ENCODE measurements around the gene PDRG1.

The PDRG1 gene

DNA sequence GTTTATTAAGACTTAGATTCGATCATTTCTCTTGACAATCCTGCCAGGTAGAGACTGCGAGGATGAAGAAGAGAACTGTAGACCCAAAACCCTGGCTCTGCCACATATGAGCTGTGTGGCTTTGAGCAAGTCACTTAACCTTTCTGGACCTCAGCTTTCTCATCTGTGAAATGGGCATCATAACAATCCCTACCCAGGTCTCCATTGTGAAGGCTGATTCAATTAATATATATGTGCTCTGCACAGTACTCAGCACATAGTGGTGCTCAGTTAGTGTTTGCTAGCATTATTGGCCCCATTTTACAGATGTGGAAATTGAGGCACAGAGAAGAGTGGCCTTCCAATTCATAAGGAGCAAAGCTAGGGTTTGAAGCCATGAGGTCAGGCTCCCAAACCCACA is 24.0 kb upstream of the PDRG1 start:
- Histone ChIP-seq H3K9me3 (ENCODE audit: control insufficient read depth, insufficient read depth, low read length) (no peaks in the 10 kb centered on the region), H3K9ac (ENCODE audit: low read depth, low read length) (no peak overlapping the region), H3K36me3 (ENCODE audit: insufficient read depth, low read length) (no peaks in the 10 kb centered on the region), H3K4me1 (ENCODE audit: insufficient read depth, low read length) (peaks cover 16% of the 10 kb centered on the region)

DNA sequence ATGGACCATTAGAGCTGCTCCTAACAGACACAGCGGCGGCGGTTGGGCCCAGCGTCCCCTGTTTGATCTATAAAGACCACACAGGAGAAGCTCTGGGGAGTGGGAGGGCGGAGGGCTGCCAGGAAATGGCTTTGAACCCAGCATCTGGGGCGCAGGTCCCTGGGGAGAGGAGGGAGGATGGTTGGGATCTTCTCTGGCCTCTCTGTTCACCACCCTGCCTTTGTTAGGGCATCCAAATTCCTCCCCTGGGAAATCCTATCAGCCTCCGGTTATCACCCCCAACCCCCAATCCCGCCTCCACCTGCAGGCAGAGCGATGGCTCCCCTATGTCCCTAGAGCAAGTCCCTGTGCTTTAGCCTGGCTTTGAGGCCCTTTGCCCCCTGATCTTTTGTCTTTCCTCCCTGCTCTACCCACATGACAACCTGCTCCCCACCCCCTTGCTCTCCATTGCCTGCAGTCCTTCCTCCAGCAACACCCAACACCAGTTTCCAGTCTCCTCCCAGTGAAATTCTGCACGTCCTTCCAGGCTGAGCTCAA is 23.2 kb upstream of the PDRG1 start:
- no peaks in the 10 kb centered on the region for H3K36me3 ChIP-seq (ENCODE audit: insufficient read depth, low read length)
- no peak overlapping the region for H3K9ac ChIP-seq (ENCODE audit: low read depth, low read length)
- peaks cover 16% of the 10 kb centered on the region for H3K4me1 ChIP-seq (ENCODE audit: insufficient read depth, low read length)

DNA sequence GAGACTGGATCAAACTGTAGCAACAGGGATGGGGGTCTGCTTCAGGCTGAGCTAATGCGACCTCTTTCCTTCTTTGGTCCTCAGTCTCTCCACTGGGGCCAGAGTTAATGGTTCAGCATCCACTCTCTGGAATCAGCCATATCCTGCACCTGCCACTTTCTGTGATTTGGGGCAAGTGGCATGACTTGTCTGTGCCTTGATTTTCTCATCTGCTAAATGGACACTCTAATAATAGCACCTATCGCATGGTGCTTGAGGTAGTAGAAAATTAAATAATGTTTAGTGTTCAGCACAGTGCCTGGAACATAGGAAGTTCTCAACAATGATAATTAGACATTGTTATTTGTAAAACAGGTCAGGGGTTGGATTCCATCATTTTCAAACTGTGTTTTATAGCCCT is 22.4 kb upstream of the PDRG1 start:
- Histone ChIP-seq H3K36me3 (ENCODE audit: insufficient read depth, low read length) (no peaks in the 10 kb centered on the region), H3K4me1 (ENCODE audit: insufficient read depth, low read length) (peaks cover 16% of the 10 kb centered on the region), H3K9ac (ENCODE audit: low read depth, low read length) (no peak overlapping the region), H3K9me3 (ENCODE audit: control insufficient read depth, insufficient read depth, low read length) (no peaks in the 10 kb centered on the region)

More for the DNA sequence above, 23.2 kb upstream of the PDRG1 start:
- no peaks in the 10 kb centered on the region for H3K9me3 ChIP-seq (ENCODE audit: control insufficient read depth, insufficient read depth, low read length)

DNA sequence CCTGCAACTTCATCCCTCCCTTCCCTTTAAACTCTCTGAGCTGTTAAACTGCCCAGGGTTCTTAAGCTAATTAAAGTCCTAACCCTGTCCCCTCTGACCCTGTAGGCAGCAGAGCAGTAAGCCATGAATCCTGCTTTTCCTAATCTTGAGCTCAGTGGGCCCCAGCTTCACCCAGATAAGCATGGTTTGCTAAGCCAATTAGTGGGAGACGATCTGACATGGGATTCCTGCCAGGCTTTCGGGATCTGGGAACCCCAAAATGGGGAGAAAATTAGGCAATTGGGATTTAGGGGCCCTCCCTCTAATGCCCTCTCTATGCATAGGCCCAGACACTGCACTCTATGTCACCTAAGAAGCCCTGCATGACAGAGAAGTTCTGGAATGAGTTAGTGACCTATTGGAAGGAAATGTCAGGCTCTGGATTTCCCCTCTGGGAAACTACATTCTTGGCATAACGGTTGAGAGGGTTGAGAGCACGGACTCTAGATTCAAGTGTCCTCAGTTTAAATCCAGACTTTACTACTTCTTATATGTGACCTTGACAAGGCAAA is 20.7 kb upstream of the PDRG1 start:
- Histone ChIP-seq H3K4me1 (ENCODE audit: insufficient read depth, low read length) (peaks cover 16% of the 10 kb centered on the region), H3K9ac (ENCODE audit: low read depth, low read length) (no peak overlapping the region), H3K9me3 (ENCODE audit: control insufficient read depth, insufficient read depth, low read length) (no peaks in the 10 kb centered on the region), H3K36me3 (ENCODE audit: insufficient read depth, low read length) (no peaks in the 10 kb centered on the region)

DNA sequence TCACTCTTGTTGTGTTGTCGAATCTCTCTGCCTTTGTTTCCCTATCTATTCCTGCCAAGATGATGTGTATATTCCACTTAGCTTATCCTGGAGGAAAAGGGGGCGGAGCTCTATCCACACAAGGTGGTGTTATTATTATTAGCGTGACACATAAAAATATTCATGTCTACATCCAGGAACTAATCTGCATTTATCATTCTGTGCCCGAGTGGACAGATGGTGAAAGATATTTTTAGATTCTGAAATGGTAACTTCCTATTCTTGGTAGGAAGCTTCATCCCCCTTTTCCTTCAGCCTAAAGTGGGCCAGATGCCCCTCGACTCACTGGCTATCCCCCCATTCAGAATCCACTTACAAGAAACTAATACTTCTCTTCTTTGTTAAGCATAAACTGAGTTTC is 18.1 kb upstream of the PDRG1 start:
- Histone ChIP-seq H3K36me3 (ENCODE audit: insufficient read depth, low read length) (no peaks in the 10 kb centered on the region), H3K9ac (ENCODE audit: low read depth, low read length) (no peak overlapping the region), H3K4me1 (ENCODE audit: insufficient read depth, low read length) (peaks cover 16% of the 10 kb centered on the region), H3K9me3 (ENCODE audit: control insufficient read depth, insufficient read depth, low read length) (no peaks in the 10 kb centered on the region)

DNA sequence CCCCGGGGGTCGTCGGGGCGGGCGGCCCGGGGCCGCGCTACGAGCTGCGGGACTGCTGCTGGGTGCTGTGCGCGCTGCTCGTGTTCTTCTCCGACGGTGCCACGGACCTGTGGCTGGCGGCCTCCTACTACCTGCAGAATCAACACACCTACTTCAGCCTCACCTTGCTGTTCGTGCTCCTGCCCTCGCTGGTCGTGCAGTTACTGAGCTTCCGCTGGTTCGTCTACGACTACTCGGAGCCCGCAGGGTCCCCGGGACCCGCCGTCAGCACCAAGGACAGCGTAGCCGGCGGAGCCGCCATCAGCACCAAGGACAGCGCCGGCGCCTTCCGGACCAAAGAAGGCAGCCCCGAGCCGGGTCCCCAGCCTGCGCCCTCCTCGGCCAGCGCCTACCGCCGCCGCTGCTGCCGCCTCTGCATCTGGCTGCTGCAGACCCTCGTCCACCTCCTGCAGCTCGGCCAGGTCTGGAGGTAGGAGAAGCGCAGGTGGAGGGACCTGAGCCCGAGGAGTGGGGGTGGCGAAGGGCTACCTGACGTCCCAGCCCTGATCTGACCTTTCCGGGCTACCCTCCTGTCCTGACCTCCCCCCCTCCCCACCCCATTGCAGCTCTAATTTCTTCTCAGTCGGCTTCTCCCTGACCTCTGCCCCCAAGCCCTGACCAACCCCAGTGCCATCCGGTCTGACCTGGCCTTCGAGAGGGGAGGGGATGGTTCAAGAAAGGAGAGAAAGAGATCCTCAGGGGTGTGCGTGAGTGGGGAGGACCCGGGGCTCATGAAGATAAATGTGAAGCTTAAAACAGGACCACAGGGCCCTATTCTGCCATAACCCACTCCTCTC is 16.7 kb upstream of the PDRG1 start:
- no peaks in the 10 kb centered on the region for H3K36me3 ChIP-seq (ENCODE audit: insufficient read depth, low read length)
- peaks cover 10% of the 10 kb centered on the region; the same call in 1 of the 2 replicates for H3K4me1 ChIP-seq (ENCODE audit: insufficient read depth, low read length)
- no peaks in the 10 kb centered on the region for H3K9me3 ChIP-seq (ENCODE audit: control insufficient read depth, insufficient read depth, low read length)
- peak overlapping the region; percentile 31; the same call in 1 of the 2 replicates for H3K9ac ChIP-seq (ENCODE audit: low read depth, low read length)

DNA sequence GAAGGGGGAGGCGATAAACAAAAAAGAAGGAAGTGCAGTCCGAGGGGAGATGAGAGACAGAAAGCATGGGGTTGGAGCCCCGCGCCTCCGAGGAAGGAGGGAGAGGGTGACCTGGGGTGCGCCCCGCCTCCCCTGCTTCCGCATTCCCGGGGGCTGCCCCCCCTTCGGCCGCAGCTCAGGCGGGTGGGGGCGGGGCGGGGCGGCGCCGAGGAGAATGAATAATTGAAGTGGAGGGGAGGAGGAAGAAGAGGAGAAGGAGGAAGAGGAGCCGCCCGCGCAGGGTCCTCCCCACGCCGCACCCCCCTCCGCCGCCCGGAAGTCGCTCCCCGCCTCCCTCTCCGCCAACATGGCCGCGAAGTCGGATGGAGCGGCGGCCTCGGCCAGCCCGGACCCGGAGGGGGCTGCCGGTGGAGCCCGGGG is 16.0 kb upstream of the PDRG1 start, which contains the start of gene XKR7:
Gene XKR7, plus strand, starts transcription at position 322 of the 420 bp plus-strand sequence. Its CDS starts 25 bp downstream, at position 347.
- Histone ChIP-seq H3K4me1 (ENCODE audit: insufficient read depth, low read length) (peaks cover 8% of the 10 kb centered on the region; the same call in 1 of the 2 replicates), H3K36me3 (ENCODE audit: insufficient read depth, low read length) (no peaks in the 10 kb centered on the region), H3K9me3 (ENCODE audit: control insufficient read depth, insufficient read depth, low read length) (no peaks in the 10 kb centered on the region), H3K9ac (ENCODE audit: low read depth, low read length) (peak within 1 kb of the TSS; percentile 31; the same call in 1 of the 2 replicates)

DNA sequence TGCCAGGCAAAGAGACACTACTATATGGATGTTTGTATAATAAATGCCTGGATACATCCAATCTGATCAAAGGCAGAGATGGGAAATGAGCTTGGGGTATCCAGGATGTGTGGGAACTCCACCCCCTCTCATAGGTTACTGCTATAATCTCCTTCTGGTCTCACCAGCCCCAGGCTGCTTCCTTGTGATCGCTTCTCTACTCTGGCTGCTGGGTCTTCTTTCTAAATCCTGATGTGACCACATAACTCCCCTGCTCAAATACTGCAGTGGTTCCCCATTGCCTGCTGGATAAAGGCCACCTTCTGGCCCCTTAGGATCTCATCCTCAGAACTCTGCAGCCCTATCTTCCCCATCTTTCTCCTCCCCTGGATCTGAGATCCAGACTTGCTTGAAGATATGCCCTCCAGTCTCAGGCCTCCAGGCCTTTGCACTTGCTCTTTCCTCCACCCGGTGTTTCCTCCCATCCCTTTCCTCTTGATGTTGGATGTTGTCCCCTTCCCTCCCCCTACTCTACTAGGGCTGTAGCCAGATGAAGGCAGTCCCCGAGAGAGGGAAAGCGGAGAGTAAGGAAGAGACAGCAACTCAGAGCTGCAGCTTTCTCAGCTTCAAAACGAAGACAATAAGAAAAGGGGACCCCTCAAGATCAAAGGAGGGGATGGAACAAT is 15.3 kb upstream of the PDRG1 start:
- H3K9ac ChIP-seq (ENCODE audit: low read depth, low read length), result peak overlapping the region; percentile 19; the same call in 1 of the 2 replicates
- peaks cover 1% of the 10 kb centered on the region; the same call in 1 of the 2 replicates for H3K4me1 ChIP-seq (ENCODE audit: insufficient read depth, low read length)
- no peaks in the 10 kb centered on the region for H3K36me3 ChIP-seq (ENCODE audit: insufficient read depth, low read length)
- H3K9me3 ChIP-seq (ENCODE audit: control insufficient read depth, insufficient read depth, low read length), result no peaks in the 10 kb centered on the region

DNA sequence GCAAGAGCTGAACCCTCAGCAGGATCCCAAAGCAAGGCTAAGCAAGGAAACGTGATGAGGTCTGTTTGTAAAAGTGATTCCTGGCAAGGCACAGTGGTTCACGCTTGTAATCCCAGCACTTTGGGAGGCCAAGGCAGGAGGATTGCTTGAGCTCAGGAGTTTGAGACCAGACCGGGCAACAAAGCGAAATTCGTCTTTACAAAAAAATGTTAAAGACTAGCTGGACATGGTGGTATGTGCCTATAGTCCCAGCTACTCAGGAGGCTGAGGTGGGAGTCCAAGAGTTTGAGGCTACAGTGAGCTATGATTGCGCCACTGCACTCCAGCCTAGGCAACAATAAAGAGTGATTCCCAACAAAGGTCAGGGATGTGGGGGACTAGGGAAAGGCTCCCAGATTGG is 12.0 kb upstream of the PDRG1 start:
- Histone ChIP-seq H3K9ac (ENCODE audit: low read depth, low read length) (no peak overlapping the region), H3K9me3 (ENCODE audit: control insufficient read depth, insufficient read depth, low read length) (no peaks in the 10 kb centered on the region), H3K36me3 (ENCODE audit: insufficient read depth, low read length) (no peaks in the 10 kb centered on the region), H3K4me1 (ENCODE audit: insufficient read depth, low read length) (no peaks in the 10 kb centered on the region)

DNA sequence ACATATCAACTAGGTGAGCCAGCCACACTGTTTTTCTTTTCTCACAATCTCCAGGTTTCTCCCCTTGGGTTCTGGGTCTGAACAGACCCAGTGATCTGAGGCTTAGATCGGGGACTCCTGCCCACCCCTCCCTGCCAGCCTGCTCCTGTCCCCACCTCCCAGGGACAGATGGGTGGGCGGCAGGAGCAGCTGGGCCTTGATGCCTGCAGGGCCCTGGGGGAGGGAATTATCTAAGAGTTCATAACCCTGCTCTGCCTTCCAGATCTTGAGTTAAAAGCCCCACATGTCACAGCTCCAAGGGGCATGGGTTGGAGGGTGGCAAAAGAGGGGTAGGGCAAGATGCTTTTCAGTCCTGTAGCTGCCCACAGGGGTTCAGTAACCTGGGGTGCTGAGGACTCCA is 10.9 kb upstream of the PDRG1 start:
- Histone ChIP-seq H3K9ac (ENCODE audit: low read depth, low read length) (no peak overlapping the region), H3K4me1 (ENCODE audit: insufficient read depth, low read length) (no peaks in the 10 kb centered on the region), H3K9me3 (ENCODE audit: control insufficient read depth, insufficient read depth, low read length) (no peaks in the 10 kb centered on the region), H3K36me3 (ENCODE audit: insufficient read depth, low read length) (no peaks in the 10 kb centered on the region)

DNA sequence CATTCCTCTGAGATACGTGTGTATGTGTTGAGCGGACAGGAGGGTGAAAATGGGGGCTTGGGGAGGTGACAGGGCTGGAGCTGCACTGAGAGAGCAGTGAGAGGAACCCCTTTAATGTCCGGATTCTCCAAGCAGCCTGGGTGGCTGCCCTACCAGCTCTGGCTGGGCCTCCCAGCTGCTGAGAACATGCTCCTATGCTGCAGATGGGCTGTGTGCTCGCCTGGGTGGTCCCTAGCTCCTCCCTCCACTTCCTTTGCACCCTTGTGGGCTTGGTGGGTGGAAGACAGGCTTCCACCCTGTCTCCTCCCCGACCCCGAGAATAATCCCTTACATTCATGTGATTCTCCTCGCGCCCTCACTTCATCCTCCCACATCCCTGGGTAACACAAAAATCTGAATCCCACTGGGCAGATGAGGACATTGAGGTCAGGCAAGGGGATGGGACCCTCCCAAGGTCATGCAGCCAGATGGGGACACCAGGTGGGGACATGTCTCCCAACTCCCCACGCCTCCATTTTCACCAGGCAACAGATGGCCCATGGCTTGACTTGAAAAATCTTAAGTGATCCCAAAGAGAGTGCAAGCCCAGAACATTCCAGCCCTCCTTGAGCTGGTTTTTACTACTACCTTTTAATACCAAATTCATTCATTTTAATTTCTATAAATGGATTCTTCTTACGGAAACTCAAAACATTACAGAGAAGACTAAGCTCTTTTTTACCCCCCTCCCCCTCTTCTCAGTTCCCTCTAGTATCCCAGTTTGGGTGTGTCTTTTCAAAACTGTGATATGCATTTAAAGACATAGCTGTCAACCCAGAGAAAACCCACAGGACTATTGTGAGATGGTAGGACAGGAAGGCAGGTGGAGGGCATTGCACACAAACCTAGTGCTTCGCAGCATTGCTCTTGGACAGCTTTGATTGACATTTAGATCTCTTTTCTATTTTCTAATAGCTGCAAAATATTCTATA is 5.0 kb upstream of the PDRG1 start:
- Histone ChIP-seq H3K4me1 (ENCODE audit: insufficient read depth, low read length) (no peaks in the 10 kb centered on the region), H3K9ac (ENCODE audit: low read depth, low read length) (no peak overlapping the region), H3K9me3 (ENCODE audit: control insufficient read depth, insufficient read depth, low read length) (no peaks in the 10 kb centered on the region), H3K36me3 (ENCODE audit: insufficient read depth, low read length) (no peaks in the 10 kb centered on the region)

DNA sequence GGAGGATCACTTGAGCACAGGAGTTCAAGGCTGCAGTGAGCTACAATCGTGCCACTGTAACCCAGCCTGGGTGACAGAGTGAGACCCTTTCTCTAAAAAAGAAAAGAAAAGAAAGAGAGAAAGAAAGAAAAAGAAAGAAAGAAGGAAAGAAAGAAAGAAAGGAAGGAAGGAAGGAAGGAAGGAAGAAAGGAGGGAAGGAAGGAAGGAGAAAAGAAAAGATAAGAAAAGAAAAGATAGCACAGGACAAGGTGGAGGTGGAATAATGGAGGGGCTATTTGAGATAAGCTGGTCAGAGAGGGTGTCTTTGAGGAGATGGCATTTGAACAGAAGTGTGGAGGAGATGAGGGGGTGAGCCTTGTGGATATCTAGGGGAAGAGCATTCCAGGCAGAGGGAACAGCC is 2.7 kb upstream of the PDRG1 start:
- no peaks in the 10 kb centered on the region for H3K4me1 ChIP-seq (ENCODE audit: insufficient read depth, low read length)
- 0 out of 2 replicates have a peak, but pooled peaks cover 5% of the 10 kb centered on the region for H3K36me3 ChIP-seq (ENCODE audit: insufficient read depth, low read length)
- H3K9ac ChIP-seq (ENCODE audit: low read depth, low read length), result no peak overlapping the region
- H3K9me3 ChIP-seq (ENCODE audit: control insufficient read depth, insufficient read depth, low read length), result no peaks in the 10 kb centered on the region

DNA sequence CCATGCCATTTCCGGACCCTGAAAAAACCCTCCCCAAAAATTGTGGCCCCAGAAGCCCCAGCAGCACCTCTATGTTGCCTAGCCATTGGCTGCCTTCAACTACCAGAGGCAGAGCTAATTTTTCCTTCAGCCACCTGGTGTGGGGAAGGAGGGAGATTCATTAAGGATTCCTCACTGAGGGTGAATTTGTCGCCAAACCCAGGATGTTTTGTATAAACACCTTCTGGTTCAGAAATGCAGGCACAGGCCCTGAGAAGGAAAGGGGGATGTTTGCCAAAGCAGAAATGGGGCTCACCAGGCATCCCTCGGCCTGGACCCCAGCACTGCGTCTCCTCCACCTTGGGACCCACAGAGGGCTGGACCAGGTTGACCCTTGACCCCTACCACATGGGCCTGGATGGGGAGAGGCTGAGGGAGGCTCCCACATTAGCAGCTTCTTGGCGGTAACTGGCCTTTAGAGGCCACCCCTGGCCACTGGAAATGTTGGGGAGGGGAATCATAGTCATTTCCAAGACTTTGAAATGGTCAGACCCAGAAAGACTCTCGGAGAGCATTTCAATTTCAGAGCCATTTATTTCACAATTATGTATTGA is 1.8 kb upstream of the PDRG1 start:
- Histone ChIP-seq H3K36me3 (ENCODE audit: insufficient read depth, low read length) (peaks cover 6% of the 10 kb centered on the region; the same call in 1 of the 2 replicates), H3K4me1 (ENCODE audit: insufficient read depth, low read length) (no peaks in the 10 kb centered on the region), H3K9ac (ENCODE audit: low read depth, low read length) (no peak overlapping the region), H3K9me3 (ENCODE audit: control insufficient read depth, insufficient read depth, low read length) (no peaks in the 10 kb centered on the region)
